ENCODE results near the gene GNAL. TPM values are rescaled to one million over a fixed set of nuclear protein-coding genes. Genes with fewer than 3 reads are reported as not detected.

The GNAL gene
- total RNA-seq, 4 donors from 2014 or later = 22.8 to 30.4 (median 26.5) TPM

DNA sequence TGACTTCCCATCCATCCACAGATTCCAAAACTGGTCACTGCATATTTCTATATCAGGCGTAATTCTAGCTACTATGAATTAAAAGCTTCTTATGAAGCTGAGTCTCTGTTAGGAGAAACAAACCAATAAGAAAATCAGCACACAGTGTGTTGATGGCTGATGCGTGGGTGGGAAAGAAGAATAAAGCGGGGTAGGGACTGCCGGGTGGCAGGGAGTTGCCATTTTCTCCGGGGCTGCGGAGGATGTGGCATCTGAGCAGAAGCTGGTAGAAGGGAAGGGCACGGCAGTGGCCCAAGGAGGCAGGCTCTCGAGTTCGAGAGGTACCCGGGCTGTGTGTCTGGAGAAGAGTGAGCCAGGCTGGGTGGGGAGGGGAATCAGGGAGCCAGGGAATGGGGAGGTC is 113.5 kb downstream of the GNAL start:
- no peaks in the 10 kb centered on the region for H3K27me3 ChIP-seq
- no peak overlapping the region for H3K4me3 ChIP-seq (replicated peaks in 1 of 3)
- intact Hi-C loops (cut with DNase I) = no loop called here
- 91 to 92% methylated on average over 10 of the region's 10 CpGs for WGBS, 2 donors
- H3K9me3 ChIP-seq = no peaks in the 10 kb centered on the region
- no peaks in the 10 kb centered on the region for H3K36me3 ChIP-seq
- no peak for DNase-seq
- no peak for TF ChIP-seq POLR2A (IDR thresholded peaks at IDR 0.05)
- TF ChIP-seq, protein P1, sequence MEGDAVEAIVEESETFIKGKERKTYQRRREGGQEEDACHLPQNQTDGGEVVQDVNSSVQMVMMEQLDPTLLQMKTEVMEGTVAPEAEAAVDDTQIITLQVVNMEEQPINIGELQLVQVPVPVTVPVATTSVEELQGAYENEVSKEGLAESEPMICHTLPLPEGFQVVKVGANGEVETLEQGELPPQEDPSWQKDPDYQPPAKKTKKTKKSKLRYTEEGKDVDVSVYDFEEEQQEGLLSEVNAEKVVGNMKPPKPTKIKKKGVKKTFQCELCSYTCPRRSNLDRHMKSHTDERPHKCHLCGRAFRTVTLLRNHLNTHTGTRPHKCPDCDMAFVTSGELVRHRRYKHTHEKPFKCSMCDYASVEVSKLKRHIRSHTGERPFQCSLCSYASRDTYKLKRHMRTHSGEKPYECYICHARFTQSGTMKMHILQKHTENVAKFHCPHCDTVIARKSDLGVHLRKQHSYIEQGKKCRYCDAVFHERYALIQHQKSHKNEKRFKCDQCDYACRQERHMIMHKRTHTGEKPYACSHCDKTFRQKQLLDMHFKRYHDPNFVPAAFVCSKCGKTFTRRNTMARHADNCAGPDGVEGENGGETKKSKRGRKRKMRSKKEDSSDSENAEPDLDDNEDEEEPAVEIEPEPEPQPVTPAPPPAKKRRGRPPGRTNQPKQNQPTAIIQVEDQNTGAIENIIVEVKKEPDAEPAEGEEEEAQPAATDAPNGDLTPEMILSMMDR (IDR thresholded peaks at IDR 0.05) = no peak
- H3K27ac ChIP-seq = no peak overlapping the region
- no peaks in the 10 kb centered on the region for H3K4me1 ChIP-seq

DNA sequence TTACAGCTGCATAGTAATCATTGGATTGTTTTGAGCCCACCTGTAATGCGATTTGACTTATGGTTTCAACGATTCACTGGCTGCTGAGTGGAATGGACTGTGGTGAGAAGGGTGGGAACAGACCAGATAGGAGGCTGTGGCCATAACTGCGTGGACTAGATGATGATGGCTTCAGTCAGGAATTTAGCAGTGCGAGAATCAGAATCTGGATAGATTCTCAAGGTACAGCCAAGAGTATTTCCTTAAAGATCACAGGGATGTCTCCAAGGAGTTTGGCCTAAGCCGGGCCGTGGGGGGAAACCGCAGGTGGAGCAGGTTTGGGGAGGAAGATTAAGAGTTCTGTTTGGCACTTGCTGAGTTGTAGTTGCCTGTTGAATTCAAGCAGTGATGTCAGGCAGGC is 118.2 kb downstream of the GNAL start:
- DNase-seq = no peak
- Histone ChIP-seq H3K27ac (no peak overlapping the region), H3K27me3 (no peaks in the 10 kb centered on the region), H3K36me3 (no peaks in the 10 kb centered on the region), H3K4me3 (replicated peaks in 1 of 3) (no peak overlapping the region), H3K9me3 (no peaks in the 10 kb centered on the region), H3K4me1 (no peaks in the 10 kb centered on the region)
- intact Hi-C loops (cut with DNase I) = no loop called here
- 89 to 92% methylated on average over 7 of the region's 7 CpGs for WGBS, 2 donors
- TF ChIP-seq, protein P1 (IDR thresholded peaks at IDR 0.05) = no peak
- no peak for TF ChIP-seq POLR2A (IDR thresholded peaks at IDR 0.05)

DNA sequence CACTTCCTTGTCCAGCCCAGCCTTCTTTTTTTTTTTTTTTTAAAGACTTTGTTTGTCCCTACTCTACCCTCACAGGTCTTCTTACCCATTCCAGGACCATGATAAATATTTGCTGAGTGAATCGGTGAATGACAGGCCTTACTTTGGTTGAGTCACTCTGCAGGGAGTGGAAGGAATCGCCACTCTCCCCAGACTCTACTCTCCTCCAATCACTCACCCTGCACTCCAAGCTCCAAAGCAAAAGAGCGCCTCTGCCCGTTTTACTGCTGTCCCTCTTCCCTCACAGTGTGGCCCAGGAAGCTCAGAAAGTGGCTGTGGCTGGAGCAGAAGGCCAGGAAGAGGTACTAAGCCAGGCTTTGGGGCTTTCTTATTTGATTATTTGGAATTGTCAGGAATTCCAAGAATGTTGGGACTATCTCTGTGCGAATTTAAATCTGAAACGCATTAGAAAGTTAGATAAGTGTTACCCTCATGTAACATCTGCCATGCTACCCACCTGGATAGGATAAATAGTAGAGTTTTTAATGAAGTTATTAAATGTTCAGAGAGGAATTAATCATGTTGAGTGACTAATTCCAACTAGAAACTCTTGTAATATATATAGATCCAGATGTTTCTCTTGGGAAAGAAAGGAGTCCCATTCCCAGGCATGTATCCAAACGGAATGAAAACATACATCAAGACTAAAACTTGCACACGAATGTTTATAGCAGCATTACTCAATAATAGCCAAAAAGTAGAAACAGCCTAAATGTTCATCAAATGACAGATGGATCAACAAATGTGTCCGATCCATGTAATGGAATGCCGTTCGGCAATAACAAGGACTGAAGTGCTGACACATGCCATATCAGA is 119.2 kb downstream of the GNAL start:
- intact Hi-C loops (cut with DNase I) = no loop called here
- Histone ChIP-seq H3K27me3 (no peaks in the 10 kb centered on the region), H3K36me3 (no peaks in the 10 kb centered on the region), H3K27ac (no peak overlapping the region), H3K4me1 (no peaks in the 10 kb centered on the region), H3K9me3 (no peaks in the 10 kb centered on the region), H3K4me3 (replicated peaks in 1 of 3) (no peak overlapping the region)
- TF ChIP-seq, protein P1 (IDR thresholded peaks at IDR 0.05) = no peak
- TF ChIP-seq POLR2A (IDR thresholded peaks at IDR 0.05) = no peak
- DNase-seq = no peak
- WGBS, 2 donors = 74 to 76% methylated on average over 11 of the region's 11 CpGs

DNA sequence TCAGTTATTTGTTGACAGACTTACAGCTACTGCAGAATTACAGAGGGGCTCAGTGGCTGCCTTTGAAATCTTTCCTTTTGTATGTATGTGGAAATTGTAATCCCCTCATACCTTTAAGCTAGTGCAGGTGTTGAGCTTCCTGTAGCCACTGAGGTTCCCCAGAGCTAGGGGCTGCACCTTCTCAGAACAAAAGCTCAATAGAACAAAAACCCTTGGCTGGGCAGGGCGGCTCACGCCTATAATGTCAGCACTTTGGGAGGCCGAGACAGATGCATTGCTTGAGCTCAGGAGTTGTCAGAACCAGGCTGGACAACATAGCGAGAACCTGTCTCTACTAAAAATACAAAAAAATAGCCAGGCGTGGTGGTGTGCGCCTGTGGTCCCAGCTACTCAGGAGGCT is 120.8 kb downstream of the GNAL start:
- WGBS, 2 donors = 97 to 100% methylated on average over 5 to 6 of the region's 6 CpGs
- DNase-seq = no peak
- Histone ChIP-seq H3K4me3 (replicated peaks in 1 of 3) (no peak overlapping the region), H3K27ac (no peak overlapping the region), H3K9me3 (no peaks in the 10 kb centered on the region), H3K27me3 (no peaks in the 10 kb centered on the region), H3K36me3 (no peaks in the 10 kb centered on the region), H3K4me1 (no peaks in the 10 kb centered on the region)
- TF ChIP-seq, protein P1 (IDR thresholded peaks at IDR 0.05) = no peak
- no peak for TF ChIP-seq POLR2A (IDR thresholded peaks at IDR 0.05)
- intact Hi-C loops (cut with DNase I) = no loop called here

DNA sequence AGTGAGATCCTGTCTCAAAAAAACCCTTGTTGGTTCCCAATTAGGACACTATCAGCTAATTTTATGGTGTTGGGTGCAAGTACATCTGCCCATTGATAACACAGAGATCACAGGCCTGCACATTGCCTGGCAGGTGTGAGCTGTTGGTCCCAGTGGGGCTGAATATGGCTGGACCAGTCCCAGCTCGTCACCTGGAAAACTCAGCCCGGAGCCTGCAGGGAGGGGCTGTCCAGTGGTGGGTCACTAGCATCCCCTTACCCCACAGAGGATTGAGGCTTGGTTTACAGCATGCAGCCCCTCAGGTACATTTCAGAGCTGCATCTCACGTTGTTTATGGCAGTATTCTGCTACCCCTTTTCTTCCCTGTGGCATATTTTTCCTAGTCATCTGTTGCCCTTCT is 121.3 kb downstream of the GNAL start:
- Histone ChIP-seq H3K4me1 (no peaks in the 10 kb centered on the region), H3K36me3 (no peaks in the 10 kb centered on the region), H3K4me3 (replicated peaks in 1 of 3) (no peak overlapping the region), H3K27ac (no peak overlapping the region), H3K9me3 (no peaks in the 10 kb centered on the region), H3K27me3 (no peaks in the 10 kb centered on the region)
- DNase-seq = no peak
- TF ChIP-seq POLR2A (IDR thresholded peaks at IDR 0.05) = no peak
- TF ChIP-seq, protein P1 (IDR thresholded peaks at IDR 0.05) = no peak
- intact Hi-C loops (cut with DNase I) = no loop called here
- 72 to 94% methylated on average over 1 to 3 of the region's 3 CpGs for WGBS, 2 donors

All from thyroid gland (tissue), 4 donors.